Lower leg skin (tissue), 3 donors: ENCODE data around the gene ERC2.

ENCODE experiments used
- CTCF ChIP-seq, 3 donors: fragments of 450-650 bp; IDR thresholded peaks; one replicate each; pipeline ENCODE4 v1.5.1; 2016; ENCODE audit warnings: antibody characterized with exemption in 3 of 3, mild to moderate bottlenecking in 3 of 3, moderate library complexity in 2 of 3
- POLR2A ChIP-seq, 2 donors: fragments of 450-650 bp; IDR thresholded peaks; one replicate each; pipeline ENCODE4 v1.6.1; 2016 to 2017; ENCODE audit warnings: antibody characterized with exemption in 2 of 2, mild to moderate bottlenecking in 1 of 2, moderate library complexity in 1 of 2

- TF ChIP-seq CTCF (IDR thresholded peaks at IDR 0.05) (no peak), POLR2A (IDR thresholded peaks at IDR 0.05) (no peak)
These were observed 863.9 kb downstream of the ERC2 start for GRCh38 chr3:55604402-55604801.
